ENCODE data around the gene ELL2. TPM values are rescaled to one million over a fixed set of nuclear protein-coding genes. Genes with fewer than 3 reads are reported as not detected.

The ELL2 gene
- total RNA-seq, 2 donors from 2014 or later = 83.9 to 248 TPM

DNA sequence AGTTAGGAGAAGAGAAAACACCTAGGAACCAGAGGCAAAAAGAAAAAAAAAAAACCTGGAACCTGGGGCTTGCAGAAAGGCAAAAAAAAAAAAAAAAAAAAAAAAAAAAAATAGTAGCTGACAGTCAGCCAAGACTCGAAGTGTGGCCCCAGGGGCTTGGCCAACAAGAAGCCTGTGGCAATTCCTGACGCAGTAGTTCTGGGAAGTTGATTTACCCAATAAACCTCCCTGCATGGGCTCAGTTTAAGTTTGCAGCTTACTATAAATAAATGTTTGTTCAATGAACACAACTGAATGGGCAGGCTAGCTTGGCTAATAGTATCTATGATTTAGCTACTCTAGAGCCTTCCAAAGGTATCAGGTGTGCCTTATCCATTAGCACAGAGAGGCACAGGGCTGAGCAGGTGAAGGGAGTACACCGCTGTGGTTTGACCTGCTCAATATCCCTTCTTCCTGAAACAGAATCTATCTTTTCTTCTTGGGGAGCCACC lies 117.9 kb downstream of the ELL2 start:
- Histone ChIP-seq H3K4me1 (ENCODE audit: control insufficient read depth in 1 of 2, low read depth in 2 of 2) (peaks cover 11 to 34% of the 10 kb centered on the region in 2 donors), H3K36me3 (no peaks in the 10 kb centered on the region), H3K27me3 (replicated peaks; ENCODE audit: insufficient read depth) (no peaks in the 10 kb centered on the region), H3K9me3 (no peaks in the 10 kb centered on the region), H3K27ac (peak overlapping the region in 1 of 2 donors; percentile 23), H3K4me3 (no peak overlapping the region)
- ATAC-seq (ENCODE audit: insufficient number of reproducible peaks, low FRiP score, low read depth) (no peak), DNase-seq (ENCODE audit: low spot score) (no peak)
- no peak for TF ChIP-seq CTCF (IDR thresholded peaks at IDR 0.05)

DNA sequence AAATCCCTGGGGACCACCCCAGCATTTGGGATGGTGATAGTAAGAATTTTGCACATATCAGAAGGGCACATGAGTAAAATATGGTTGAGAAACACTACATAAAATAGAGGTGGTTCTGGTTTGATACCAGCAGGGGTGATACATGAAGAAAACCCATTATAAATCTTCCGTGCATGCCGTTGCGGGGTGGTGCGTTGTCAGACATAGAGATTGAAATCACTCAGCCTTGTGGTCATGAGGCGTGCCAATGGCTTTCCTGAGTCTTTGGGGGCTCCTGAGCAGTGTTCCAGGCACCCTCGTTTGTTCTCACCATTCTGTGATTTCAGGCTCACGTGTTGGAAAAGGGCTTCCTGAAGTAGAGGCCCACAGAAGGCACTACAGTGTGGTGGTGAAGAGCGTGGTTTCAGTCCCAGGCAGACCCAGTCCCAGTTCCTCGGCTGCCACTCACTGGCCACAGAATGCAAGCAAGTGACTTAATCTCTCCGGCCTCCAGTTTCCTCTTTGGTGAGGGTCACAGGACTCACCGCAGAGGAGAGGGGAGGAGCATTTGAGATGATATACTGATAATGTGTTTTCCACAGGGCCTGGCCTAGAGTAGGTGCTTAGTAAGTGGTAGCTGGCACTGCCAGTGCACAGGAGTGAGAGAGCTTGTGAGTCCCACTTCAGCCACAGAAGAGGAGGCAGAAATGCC lies 118.7 kb downstream of the ELL2 start:
- peaks cover 11 to 34% of the 10 kb centered on the region in 2 donors for H3K4me1 ChIP-seq (ENCODE audit: control insufficient read depth in 1 of 2, low read depth in 2 of 2)
- H3K27ac ChIP-seq = peak overlapping the region; percentile 15 to 23
- no peak for DNase-seq (ENCODE audit: low spot score)
- H3K4me3 ChIP-seq = no peak overlapping the region
- H3K27me3 ChIP-seq (replicated peaks; ENCODE audit: insufficient read depth) = no peaks in the 10 kb centered on the region
- no peaks in the 10 kb centered on the region for H3K9me3 ChIP-seq
- H3K36me3 ChIP-seq = no peaks in the 10 kb centered on the region
- no peak for ATAC-seq (ENCODE audit: insufficient number of reproducible peaks, low FRiP score, low read depth)
- no peak for TF ChIP-seq CTCF (IDR thresholded peaks at IDR 0.05)

- ATAC-seq (ENCODE audit: insufficient number of reproducible peaks, low FRiP score, low read depth) (peak; percentile 56), DNase-seq (ENCODE audit: low spot score) (no peak)
- no peak for TF ChIP-seq CTCF (IDR thresholded peaks at IDR 0.05)
- Histone ChIP-seq H3K4me3 (no peak overlapping the region), H3K9me3 (no peaks in the 10 kb centered on the region), H3K4me1 (ENCODE audit: control insufficient read depth in 1 of 2, low read depth in 2 of 2) (peaks cover 11 to 34% of the 10 kb centered on the region in 2 donors), H3K27me3 (replicated peaks; ENCODE audit: insufficient read depth) (no peaks in the 10 kb centered on the region), H3K27ac (peak overlapping the region in 1 of 2 donors; percentile 44), H3K36me3 (no peaks in the 10 kb centered on the region)
Observed at GRCh38 chr5:95841914-95842812, 119.5 kb downstream of the ELL2 start.

GRCh38 chr5:95840956-95841705 lies 120.5 kb downstream of the ELL2 start:
- no peaks in the 10 kb centered on the region for H3K27me3 ChIP-seq (replicated peaks; ENCODE audit: insufficient read depth)
- H3K9me3 ChIP-seq = no peaks in the 10 kb centered on the region
- no peak for TF ChIP-seq CTCF (IDR thresholded peaks at IDR 0.05)
- no peak for ATAC-seq (ENCODE audit: insufficient number of reproducible peaks, low FRiP score, low read depth)
- no peaks in the 10 kb centered on the region for H3K36me3 ChIP-seq
- no peak overlapping the region for H3K4me3 ChIP-seq
- H3K27ac ChIP-seq = peak overlapping the region in 1 of 2 donors; percentile 24
- peaks cover 11 to 37% of the 10 kb centered on the region in 2 donors for H3K4me1 ChIP-seq (ENCODE audit: control insufficient read depth in 1 of 2, low read depth in 2 of 2)
- no peak for DNase-seq (ENCODE audit: low spot score)
